ENCODE measurements around the gene NNAT.
"Not testable (repeated sequence)": the region's sequence is repeated elsewhere in the genome, so short reads cannot be mapped to it uniquely, and the experiment has no call there.

DNA sequence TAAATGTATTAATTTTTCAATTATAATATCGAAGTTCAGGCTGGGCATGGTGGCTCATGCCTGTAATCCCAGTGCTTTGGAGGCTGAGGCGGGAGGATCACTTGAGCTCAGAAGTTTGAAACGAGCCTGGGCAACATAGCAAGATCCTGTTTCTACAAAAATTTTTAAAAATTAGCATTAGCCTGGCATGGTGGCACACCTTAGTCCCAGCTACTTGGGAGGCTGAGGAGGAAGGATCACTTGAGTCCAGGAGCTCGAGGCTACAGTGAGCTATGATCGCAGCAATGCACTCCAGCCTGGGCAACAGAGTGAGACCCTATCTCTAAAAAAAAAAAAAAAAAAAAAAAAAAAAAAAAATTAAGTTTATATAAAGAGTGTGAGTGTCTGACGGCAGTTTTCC, 48.6 kb upstream of the NNAT start:
- not testable (repeated sequence) for TF ChIP-seq EZH2 (IDR thresholded peaks at IDR 0.05; ENCODE audit: low read length, missing control alignments)
- TF ChIP-seq, protein P1, sequence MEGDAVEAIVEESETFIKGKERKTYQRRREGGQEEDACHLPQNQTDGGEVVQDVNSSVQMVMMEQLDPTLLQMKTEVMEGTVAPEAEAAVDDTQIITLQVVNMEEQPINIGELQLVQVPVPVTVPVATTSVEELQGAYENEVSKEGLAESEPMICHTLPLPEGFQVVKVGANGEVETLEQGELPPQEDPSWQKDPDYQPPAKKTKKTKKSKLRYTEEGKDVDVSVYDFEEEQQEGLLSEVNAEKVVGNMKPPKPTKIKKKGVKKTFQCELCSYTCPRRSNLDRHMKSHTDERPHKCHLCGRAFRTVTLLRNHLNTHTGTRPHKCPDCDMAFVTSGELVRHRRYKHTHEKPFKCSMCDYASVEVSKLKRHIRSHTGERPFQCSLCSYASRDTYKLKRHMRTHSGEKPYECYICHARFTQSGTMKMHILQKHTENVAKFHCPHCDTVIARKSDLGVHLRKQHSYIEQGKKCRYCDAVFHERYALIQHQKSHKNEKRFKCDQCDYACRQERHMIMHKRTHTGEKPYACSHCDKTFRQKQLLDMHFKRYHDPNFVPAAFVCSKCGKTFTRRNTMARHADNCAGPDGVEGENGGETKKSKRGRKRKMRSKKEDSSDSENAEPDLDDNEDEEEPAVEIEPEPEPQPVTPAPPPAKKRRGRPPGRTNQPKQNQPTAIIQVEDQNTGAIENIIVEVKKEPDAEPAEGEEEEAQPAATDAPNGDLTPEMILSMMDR (conservative IDR thresholded peaks at IDR 0.05 in 1 of 2, IDR thresholded peaks at IDR 0.05 in 1 of 2; ENCODE audit: low read depth in 1 of 2, low read length in 2 of 2), result not testable (repeated sequence)

Data from fibroblast of lung (primary cell).